ENCODE data around the gene GEMIN4.

DNA sequence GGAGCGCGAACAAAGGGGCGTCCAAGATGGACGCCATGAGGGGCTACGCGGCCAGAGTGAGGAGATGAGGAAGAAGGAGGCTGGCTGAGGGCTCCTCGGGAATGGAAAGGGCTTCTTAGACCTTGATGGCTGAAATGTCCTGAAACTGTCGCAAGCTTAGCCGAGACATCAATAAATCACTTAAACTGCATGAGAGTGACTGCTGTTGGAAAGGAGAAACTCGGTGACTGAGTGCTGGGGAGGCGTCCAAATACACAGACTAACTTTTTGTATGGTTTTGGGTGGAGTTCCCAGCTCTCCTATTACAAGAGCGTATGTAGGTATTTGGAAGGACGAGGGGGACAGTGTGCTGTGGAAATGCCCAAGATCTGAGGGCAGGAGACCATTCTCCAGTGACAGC lies 1.4 kb upstream of the GEMIN4 start:
- TF ChIP-seq, protein P1, sequence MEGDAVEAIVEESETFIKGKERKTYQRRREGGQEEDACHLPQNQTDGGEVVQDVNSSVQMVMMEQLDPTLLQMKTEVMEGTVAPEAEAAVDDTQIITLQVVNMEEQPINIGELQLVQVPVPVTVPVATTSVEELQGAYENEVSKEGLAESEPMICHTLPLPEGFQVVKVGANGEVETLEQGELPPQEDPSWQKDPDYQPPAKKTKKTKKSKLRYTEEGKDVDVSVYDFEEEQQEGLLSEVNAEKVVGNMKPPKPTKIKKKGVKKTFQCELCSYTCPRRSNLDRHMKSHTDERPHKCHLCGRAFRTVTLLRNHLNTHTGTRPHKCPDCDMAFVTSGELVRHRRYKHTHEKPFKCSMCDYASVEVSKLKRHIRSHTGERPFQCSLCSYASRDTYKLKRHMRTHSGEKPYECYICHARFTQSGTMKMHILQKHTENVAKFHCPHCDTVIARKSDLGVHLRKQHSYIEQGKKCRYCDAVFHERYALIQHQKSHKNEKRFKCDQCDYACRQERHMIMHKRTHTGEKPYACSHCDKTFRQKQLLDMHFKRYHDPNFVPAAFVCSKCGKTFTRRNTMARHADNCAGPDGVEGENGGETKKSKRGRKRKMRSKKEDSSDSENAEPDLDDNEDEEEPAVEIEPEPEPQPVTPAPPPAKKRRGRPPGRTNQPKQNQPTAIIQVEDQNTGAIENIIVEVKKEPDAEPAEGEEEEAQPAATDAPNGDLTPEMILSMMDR (conservative IDR thresholded peaks at IDR 0.05), result no peak
- TF ChIP-seq EZH2 (IDR thresholded peaks at IDR 0.05; ENCODE audit: low read depth), result no peak
